ENCODE measurements around the gene DPEP2NB.
A peak's percentile ranks its signal among the peaks of the same experiment; 100 is the strongest.

The DPEP2NB gene

DNA sequence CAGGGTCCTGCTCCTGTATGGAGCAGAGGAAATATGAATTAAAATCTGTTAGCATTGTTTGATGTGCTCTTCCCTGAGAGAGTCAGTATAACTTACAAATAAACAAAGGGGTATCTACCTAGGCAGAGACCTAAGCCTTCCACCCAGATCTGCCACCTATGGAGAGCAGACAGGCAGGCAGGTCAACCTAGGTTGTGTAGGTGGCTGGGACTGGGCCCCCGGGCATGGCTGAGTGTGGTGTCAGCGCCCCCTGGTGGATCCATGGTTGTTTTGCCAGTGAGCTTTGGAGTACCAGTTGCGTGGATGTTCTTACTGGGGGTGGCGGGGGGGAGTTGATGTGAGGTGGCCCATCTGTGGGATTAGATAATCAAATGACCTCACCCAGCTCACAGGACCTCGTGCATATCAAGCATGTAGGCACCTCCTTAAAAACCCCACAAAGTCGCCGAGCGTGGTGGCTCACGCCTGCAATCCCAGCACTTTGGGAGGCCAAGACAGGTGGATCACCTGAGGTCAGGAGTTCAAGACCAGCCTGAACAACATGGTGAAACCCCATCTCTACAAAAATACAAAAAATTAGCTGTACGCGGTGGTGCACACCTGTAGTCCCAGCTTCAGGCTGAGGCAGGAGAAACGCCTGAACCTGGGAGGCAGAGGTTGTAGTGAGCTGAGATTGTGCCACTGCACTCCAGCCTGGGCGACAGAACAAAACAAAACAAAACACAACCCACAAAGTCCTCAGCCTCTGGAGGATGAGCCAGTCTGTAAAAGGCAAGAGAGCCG, 25.0 kb upstream of the DPEP2NB start:
- Histone ChIP-seq H3F3A (ENCODE audit: insufficient read depth) (0 out of 2 replicates have a peak, but pooled peaks cover 5% of the 10 kb centered on the region), H3K27ac (ENCODE audit: low read depth, low read length) (no peak overlapping the region), H3K4me2 (ENCODE audit: low read depth, low read length, poor library complexity, severe bottlenecking) (no peak overlapping the region), H3K9me3 (ENCODE audit: insufficient read depth, low read length) (no peaks in the 10 kb centered on the region), H3K36me3 (ENCODE audit: low read length) (no peaks in the 10 kb centered on the region), H3K9me2 (replicated peaks; ENCODE audit: insufficient read depth, low read length) (no peaks in the 10 kb centered on the region), H3K79me2 (ENCODE audit: insufficient read depth, low read length) (no peaks in the 10 kb centered on the region), H4K20me1 (ENCODE audit: low read depth, low read length) (no peaks in the 10 kb centered on the region), H2AFZ (ENCODE audit: low read depth, low read length, severe bottlenecking) (no peak overlapping the region), H3K27me3 (ENCODE audit: low read length) (no peaks in the 10 kb centered on the region), H3K4me3 (ENCODE audit: insufficient read depth, low read length, poor library complexity, severe bottlenecking) (no peak overlapping the region), H3K9ac (ENCODE audit: low read length) (no peak overlapping the region)
- no peak for TF ChIP-seq EZH2phosphoT487 (conservative IDR thresholded peaks at IDR 0.05; ENCODE audit: low read length)
- TF ChIP-seq, protein P1, sequence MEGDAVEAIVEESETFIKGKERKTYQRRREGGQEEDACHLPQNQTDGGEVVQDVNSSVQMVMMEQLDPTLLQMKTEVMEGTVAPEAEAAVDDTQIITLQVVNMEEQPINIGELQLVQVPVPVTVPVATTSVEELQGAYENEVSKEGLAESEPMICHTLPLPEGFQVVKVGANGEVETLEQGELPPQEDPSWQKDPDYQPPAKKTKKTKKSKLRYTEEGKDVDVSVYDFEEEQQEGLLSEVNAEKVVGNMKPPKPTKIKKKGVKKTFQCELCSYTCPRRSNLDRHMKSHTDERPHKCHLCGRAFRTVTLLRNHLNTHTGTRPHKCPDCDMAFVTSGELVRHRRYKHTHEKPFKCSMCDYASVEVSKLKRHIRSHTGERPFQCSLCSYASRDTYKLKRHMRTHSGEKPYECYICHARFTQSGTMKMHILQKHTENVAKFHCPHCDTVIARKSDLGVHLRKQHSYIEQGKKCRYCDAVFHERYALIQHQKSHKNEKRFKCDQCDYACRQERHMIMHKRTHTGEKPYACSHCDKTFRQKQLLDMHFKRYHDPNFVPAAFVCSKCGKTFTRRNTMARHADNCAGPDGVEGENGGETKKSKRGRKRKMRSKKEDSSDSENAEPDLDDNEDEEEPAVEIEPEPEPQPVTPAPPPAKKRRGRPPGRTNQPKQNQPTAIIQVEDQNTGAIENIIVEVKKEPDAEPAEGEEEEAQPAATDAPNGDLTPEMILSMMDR (IDR thresholded peaks at IDR 0.05; ENCODE audit: insufficient read depth, low read length, poor library complexity, severe bottlenecking): peak; percentile 85

GRCh38 chr16:68037841-68038597, 22.3 kb upstream of the DPEP2NB start:
- Histone ChIP-seq H3K4me3 (ENCODE audit: insufficient read depth, low read length, poor library complexity, severe bottlenecking) (no peak overlapping the region), H2AFZ (ENCODE audit: low read depth, low read length, severe bottlenecking) (no peak overlapping the region), H3K9me3 (ENCODE audit: insufficient read depth, low read length) (no peaks in the 10 kb centered on the region), H3K36me3 (ENCODE audit: low read length) (no peaks in the 10 kb centered on the region), H4K20me1 (ENCODE audit: low read depth, low read length) (no peaks in the 10 kb centered on the region), H3K27me3 (ENCODE audit: low read length) (no peaks in the 10 kb centered on the region), H3K79me2 (ENCODE audit: insufficient read depth, low read length) (no peaks in the 10 kb centered on the region), H3K4me2 (ENCODE audit: low read depth, low read length, poor library complexity, severe bottlenecking) (peak overlapping the region; percentile 24), H3K27ac (ENCODE audit: low read depth, low read length) (peak overlapping the region; percentile 47), H3K9me2 (replicated peaks; ENCODE audit: insufficient read depth, low read length) (no peaks in the 10 kb centered on the region), H3K9ac (ENCODE audit: low read length) (no peak overlapping the region), H3F3A (ENCODE audit: insufficient read depth) (no peaks in the 10 kb centered on the region)
- TF ChIP-seq, protein P1 (IDR thresholded peaks at IDR 0.05; ENCODE audit: insufficient read depth, low read length, poor library complexity, severe bottlenecking): no peak
- no peak for TF ChIP-seq EZH2phosphoT487 (conservative IDR thresholded peaks at IDR 0.05; ENCODE audit: low read length)

- no peaks in the 10 kb centered on the region for H4K20me1 ChIP-seq (ENCODE audit: low read depth, low read length)
- H2AFZ ChIP-seq (ENCODE audit: low read depth, low read length, severe bottlenecking): no peak overlapping the region
- H3K27ac ChIP-seq (ENCODE audit: low read depth, low read length): no peak overlapping the region
- H3K9ac ChIP-seq (ENCODE audit: low read length): no peak overlapping the region
- H3K4me2 ChIP-seq (ENCODE audit: low read depth, low read length, poor library complexity, severe bottlenecking): no peak overlapping the region
- no peaks in the 10 kb centered on the region for H3K9me3 ChIP-seq (ENCODE audit: insufficient read depth, low read length)
- no peak overlapping the region for H3K4me3 ChIP-seq (ENCODE audit: insufficient read depth, low read length, poor library complexity, severe bottlenecking)
- no peaks in the 10 kb centered on the region for H3F3A ChIP-seq (ENCODE audit: insufficient read depth)
- H3K79me2 ChIP-seq (ENCODE audit: insufficient read depth, low read length): no peaks in the 10 kb centered on the region
- no peaks in the 10 kb centered on the region for H3K27me3 ChIP-seq (ENCODE audit: low read length)
- no peak for TF ChIP-seq EZH2phosphoT487 (conservative IDR thresholded peaks at IDR 0.05; ENCODE audit: low read length)
- no peaks in the 10 kb centered on the region for H3K36me3 ChIP-seq (ENCODE audit: low read length)
- no peaks in the 10 kb centered on the region for H3K9me2 ChIP-seq (replicated peaks; ENCODE audit: insufficient read depth, low read length)
Measured at GRCh38 chr16:68035227-68035626, 19.5 kb upstream of the DPEP2NB start.

DNA sequence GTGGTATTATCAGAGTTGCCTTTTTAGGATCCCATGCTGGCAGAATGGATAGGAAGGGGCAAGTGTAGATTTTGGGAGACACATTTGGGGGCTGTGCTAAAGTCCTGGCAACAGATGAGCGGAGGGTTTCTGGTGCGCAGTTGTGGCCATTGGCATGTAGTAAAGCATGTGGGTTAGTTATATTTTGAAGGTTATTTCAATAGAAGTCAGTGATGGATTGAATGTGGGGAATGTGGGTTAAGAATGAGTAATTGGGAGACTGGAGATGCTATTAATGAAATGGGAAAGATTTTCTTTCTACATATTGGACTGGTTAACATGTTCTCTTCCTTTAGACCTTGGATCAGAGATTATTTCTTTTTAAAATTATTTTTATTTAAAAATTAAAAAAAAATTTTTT, 17.4 kb upstream of the DPEP2NB start:
- Histone ChIP-seq H3K9me2 (replicated peaks; ENCODE audit: insufficient read depth, low read length) (no peaks in the 10 kb centered on the region), H3K79me2 (ENCODE audit: insufficient read depth, low read length) (no peaks in the 10 kb centered on the region), H3F3A (ENCODE audit: insufficient read depth) (no peaks in the 10 kb centered on the region), H3K4me3 (ENCODE audit: insufficient read depth, low read length, poor library complexity, severe bottlenecking) (no peak overlapping the region), H2AFZ (ENCODE audit: low read depth, low read length, severe bottlenecking) (no peak overlapping the region), H4K20me1 (ENCODE audit: low read depth, low read length) (no peaks in the 10 kb centered on the region), H3K9me3 (ENCODE audit: insufficient read depth, low read length) (no peaks in the 10 kb centered on the region), H3K4me2 (ENCODE audit: low read depth, low read length, poor library complexity, severe bottlenecking) (no peak overlapping the region), H3K27me3 (ENCODE audit: low read length) (no peaks in the 10 kb centered on the region), H3K36me3 (ENCODE audit: low read length) (no peaks in the 10 kb centered on the region), H3K9ac (ENCODE audit: low read length) (no peak overlapping the region), H3K27ac (ENCODE audit: low read depth, low read length) (no peak overlapping the region)
- TF ChIP-seq, protein P1 (IDR thresholded peaks at IDR 0.05; ENCODE audit: insufficient read depth, low read length, poor library complexity, severe bottlenecking): no peak
- no peak for TF ChIP-seq EZH2phosphoT487 (conservative IDR thresholded peaks at IDR 0.05; ENCODE audit: low read length)

Measured in SU-DHL-6 (cell line).